Spinal cord (tissue), 10 donors: ENCODE data around the gene SSBP2. TPM values are rescaled to one million over a fixed set of nuclear protein-coding genes. Genes with fewer than 3 reads are reported as not detected.
A peak's percentile ranks its signal among the peaks of the same experiment; 100 is the strongest.

Experiments used
- DNase-seq, 6 donors: peaks; one replicate each; pipeline versions ENCODE4 v3.0.0 to v3.0.0-alpha.2; 2013 to 2015; ENCODE audit warnings: low spot score in 6 of 6, low read depth in 4 of 6
- H3K27ac ChIP-seq: one replicate; pipeline ENCODE4 v1.5.1; 2013; ENCODE audit warnings: low read depth, low read length, control low read depth
- H3K27me3 ChIP-seq: one replicate; pipeline ENCODE4 v1.6.1; 2013; ENCODE audit warnings: low read length; ENCODE audit not compliant: control insufficient read depth, insufficient read depth
- H3K36me3 ChIP-seq: one replicate; pipeline ENCODE4 v1.6.1; 2013; ENCODE audit warnings: low read length; ENCODE audit not compliant: control insufficient read depth, insufficient read depth
- H3K4me1 ChIP-seq: one replicate; pipeline ENCODE4 v1.6.1; 2013; ENCODE audit warnings: low read length; ENCODE audit not compliant: control insufficient read depth, insufficient read depth
- H3K4me3 ChIP-seq: one replicate; pipeline ENCODE4 v1.5.1; 2013; ENCODE audit warnings: low read depth, low read length, control low read depth
- H3K9me3 ChIP-seq: one replicate; pipeline ENCODE4 v1.6.1; 2013; ENCODE audit warnings: low read length; ENCODE audit not compliant: control insufficient read depth, insufficient read depth
- whole genome bisulfite sequencing: methylation state at CpG from one replicate; pipeline ENCODE4 v1.1.5; 2013; ENCODE audit warnings: missing lambda C conversion rate; ENCODE audit not compliant: insufficient coverage; 5-methylcytosine and 5-hydroxymethylcytosine counted together
- polyA plus RNA-seq, 2 donors: library from polyadenylated mRNA; unstranded; fragments of 120-200 nt; gene quantifications; one replicate each; pipeline ENCODE4 v1.2.1, GENCODE V29; 2013; ENCODE audit not compliant: insufficient read length in 2 of 2
- total RNA-seq, 2 donors: library from RNA; depleted of rRNA in 1 of 2; stranded (reverse); fragments of 120-200 nt in 1 of 2; fragments of >200 nt in 1 of 2; gene quantifications; one replicate each; pipeline versions ENCODE4 v1.2.3 to v1.2.4, GENCODE V29; 2013 to 2014
- donor health status: healthy.

Gene SSBP2
- total and polyA plus RNA-seq, 4 donors = 77.7 to 92.0 (median 88.4) TPM

DNA sequence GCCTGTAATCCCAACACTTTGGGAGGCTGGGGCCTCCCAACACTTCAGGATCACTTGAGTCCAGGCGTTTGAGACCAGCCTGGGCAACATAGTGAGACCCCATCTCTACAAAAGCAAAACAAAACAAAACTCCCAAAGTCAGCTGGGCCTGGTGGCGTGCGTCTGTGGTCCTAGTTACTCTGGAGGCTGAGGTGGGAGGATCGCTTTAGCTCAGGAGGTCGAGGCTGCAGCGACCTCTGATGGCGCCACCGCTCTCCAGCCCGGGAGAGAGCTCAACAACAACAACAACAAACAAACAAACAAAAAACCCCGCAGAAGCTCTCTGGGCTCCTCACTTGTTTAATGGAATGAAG is 357.5 kb downstream of the SSBP2 start:
- Histone ChIP-seq H3K4me3 (peak overlapping the region; percentile 16), H3K4me1 (peaks cover 6% of the 10 kb centered on the region), H3K36me3 (no peaks in the 10 kb centered on the region), H3K27me3 (peaks cover 2% of the 10 kb centered on the region), H3K9me3 (no peaks in the 10 kb centered on the region), H3K27ac (no peak overlapping the region)
- DNase-seq = no peak
- 19% methylated on average over 4 of the region's 10 CpGs for WGBS

DNA sequence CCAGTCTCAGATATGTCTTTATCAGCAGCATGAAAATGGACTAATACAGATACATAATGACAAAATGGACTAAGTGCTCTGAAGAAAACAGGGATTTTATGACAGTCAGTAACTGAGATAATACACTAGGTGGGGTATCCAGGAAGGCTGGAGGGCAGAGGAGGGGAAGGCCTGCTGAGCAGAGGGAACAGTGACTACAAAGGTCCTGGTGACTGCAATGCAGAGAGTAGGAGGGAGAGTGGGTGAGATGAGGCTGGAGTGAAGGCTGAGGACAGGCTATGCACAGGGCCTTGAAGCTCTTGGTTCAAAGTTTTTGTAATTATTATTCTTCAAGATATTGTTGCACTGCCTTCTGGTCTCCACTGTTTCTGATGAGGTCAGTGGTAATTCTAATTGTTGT is 361.9 kb downstream of the SSBP2 start:
- H3K27ac ChIP-seq = no peak overlapping the region
- no peaks in the 10 kb centered on the region for H3K27me3 ChIP-seq
- H3K36me3 ChIP-seq = no peaks in the 10 kb centered on the region
- peaks cover 6% of the 10 kb centered on the region for H3K4me1 ChIP-seq
- H3K9me3 ChIP-seq = no peaks in the 10 kb centered on the region
- no peak overlapping the region for H3K4me3 ChIP-seq
- no peak for DNase-seq

DNA sequence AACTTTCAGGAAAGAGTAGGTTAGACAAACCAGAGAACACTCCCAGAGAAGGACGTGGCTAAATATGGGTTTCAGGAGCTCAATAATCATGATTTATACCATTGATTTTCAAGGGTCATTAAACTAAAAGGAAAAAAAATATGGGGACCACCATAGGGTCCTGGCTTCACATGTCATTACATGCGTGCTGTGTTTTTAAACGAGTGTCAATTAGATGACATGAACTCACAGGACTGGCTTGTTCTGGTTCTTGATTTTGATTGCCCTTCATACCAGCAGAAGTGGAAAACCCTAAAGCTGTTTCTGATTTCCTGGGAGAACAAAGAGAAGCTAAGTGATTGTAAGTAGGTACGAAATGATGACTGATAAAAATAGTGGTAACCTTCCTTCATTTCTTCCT is 362.7 kb downstream of the SSBP2 start:
- WGBS = 61% methylated on average over 2 of the region's 4 CpGs
- no peaks in the 10 kb centered on the region for H3K27me3 ChIP-seq
- no peaks in the 10 kb centered on the region for H3K4me1 ChIP-seq

DNA sequence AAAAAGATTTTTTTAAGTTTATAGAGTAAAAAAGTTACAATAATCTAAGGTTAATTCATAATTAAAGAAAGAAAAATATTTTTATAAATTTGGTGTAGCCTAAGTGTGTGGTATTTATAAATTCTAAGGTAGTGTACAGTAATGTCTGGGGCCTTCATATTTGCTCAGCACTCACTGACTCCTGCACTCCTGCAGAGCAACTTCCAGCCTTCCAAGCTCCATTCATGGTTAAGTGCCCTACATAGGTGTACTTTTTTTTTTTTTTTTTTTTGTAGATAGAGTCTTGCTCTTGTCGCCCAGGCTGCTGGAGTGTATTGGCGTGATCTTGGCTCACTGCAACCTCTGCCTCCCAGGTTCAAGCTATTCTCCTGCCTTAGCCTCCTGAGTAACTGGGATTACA is 367.0 kb downstream of the SSBP2 start:
- DNase-seq = no peak
- Histone ChIP-seq H3K9me3 (no peaks in the 10 kb centered on the region), H3K4me3 (no peak overlapping the region), H3K27ac (no peak overlapping the region), H3K4me1 (no peaks in the 10 kb centered on the region), H3K27me3 (no peaks in the 10 kb centered on the region), H3K36me3 (no peaks in the 10 kb centered on the region)
- no CpG with 5 or more reads among the region's 2 CpGs for WGBS

More for the DNA sequence above, 362.7 kb downstream of the SSBP2 start:
- no peak overlapping the region for H3K27ac ChIP-seq
- H3K4me3 ChIP-seq = no peak overlapping the region
- no peaks in the 10 kb centered on the region for H3K36me3 ChIP-seq
- DNase-seq = peak in 1 of 6 donors; percentile 68
- no peaks in the 10 kb centered on the region for H3K9me3 ChIP-seq

DNA sequence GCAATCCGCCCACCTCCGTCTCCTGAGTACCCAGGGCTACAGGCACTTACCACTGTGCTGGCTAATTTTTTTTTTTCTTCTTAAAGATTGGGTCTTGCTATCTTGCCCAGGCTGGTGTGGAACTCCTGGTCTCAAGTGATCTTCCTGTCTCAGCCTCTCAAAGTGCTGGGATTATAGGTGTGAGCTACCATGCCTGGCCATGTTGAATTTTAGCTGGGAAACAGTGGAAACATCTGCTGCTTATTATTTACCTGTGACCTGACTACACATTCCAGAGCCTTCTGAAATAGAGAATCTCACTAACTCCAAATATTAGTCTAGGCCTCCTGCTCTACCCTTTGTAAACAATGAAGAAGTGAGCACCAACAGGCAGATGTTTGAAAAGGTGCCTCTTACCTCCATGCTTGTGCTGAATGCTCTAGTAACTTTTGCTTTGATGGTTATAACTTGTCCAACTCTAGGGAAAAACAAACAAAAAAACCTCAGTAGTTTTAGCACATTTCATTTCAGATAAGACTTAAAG is 379.5 kb downstream of the SSBP2 start:
- H3K27ac ChIP-seq = no peak overlapping the region
- 100% methylated on average over 1 of the region's 2 CpGs for WGBS
- no peaks in the 10 kb centered on the region for H3K27me3 ChIP-seq
- H3K4me3 ChIP-seq = no peak overlapping the region
- no peaks in the 10 kb centered on the region for H3K9me3 ChIP-seq
- DNase-seq = no peak
- no peaks in the 10 kb centered on the region for H3K36me3 ChIP-seq
- H3K4me1 ChIP-seq = no peaks in the 10 kb centered on the region

DNA sequence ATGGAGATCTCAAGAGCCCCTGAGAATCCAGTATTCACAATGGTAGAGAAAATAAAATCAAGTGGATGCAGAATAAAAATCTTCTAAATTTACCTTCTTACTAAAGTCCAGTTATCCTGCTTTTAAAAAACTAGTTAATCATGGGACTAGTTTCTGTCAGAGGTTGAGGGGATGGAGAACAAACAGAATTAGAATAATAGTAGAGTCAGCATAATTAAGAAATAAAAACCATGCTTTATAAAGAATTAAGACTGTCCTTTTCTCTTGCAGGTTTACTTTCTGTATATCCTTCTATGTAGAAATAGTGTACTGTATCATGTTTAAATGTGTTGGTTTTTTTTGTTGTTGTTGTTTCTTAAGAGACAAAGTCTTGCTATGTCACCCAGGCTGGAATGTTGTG is 380.0 kb downstream of the SSBP2 start:
- Histone ChIP-seq H3K4me3 (no peak overlapping the region), H3K27me3 (no peaks in the 10 kb centered on the region), H3K27ac (no peak overlapping the region), H3K9me3 (no peaks in the 10 kb centered on the region), H3K4me1 (no peaks in the 10 kb centered on the region), H3K36me3 (no peaks in the 10 kb centered on the region)
- DNase-seq = no peak

DNA sequence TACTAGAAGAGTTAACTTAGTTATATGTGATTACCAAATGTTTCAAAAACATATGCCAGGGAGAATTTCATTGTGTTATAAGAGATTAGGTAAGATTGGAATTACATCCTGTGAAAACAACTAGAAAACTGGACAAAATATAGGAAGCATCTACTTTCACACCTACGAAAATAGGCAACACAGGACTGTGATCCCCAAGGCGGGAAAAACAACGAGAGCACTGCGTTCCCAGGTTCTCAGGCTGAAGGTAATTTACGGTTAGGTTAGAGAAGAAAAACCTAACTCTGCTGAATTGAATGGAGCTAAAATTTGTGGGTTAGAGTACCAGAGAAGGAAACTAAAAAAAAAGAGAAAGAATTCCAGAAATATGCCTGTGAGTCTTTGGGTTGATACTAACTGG is 385.4 kb downstream of the SSBP2 start:
- no peaks in the 10 kb centered on the region for H3K36me3 ChIP-seq
- 85% methylated on average over 2 of the region's 5 CpGs for WGBS
- no peaks in the 10 kb centered on the region for H3K9me3 ChIP-seq

DNA sequence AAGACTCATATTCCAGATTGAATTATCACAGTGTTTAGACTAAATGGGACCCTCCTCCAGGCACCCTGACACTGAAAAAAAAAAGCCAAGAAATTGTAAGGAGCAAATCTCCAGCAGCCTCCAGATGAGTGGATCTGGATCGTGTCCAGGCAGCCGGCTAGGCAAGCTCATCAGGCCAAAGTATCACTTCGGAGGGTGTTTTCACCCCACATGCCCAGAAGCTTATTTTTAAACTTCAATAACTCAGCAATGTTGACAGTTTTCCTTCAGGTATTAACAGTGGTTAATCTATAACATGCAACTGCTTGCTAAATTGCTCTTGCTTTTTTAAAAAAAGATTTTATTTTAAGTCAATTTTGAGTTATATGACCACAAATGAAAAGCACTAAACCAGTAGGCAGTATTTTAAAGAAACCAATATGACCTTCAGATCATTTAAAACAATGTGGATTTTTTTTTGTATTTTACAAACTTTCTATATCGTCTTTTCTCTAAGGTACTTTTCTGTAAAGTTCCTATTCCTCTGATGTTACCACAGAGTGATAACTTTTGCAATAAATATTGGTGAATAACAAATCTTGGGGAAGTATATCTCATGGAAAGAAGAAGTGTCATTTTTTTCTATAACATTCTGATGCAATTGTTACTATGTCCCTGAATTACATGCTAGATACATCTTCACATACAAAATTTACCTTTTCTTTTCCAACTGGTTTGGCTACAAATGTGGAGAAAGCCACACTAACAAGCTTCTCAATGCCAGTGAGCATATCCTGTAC is 387.6 kb downstream of the SSBP2 start:
- no peak for DNase-seq
- Histone ChIP-seq H3K9me3 (no peaks in the 10 kb centered on the region), H3K27ac (no peak overlapping the region), H3K36me3 (no peaks in the 10 kb centered on the region), H3K4me1 (peaks cover 3% of the 10 kb centered on the region), H3K27me3 (no peaks in the 10 kb centered on the region), H3K4me3 (no peak overlapping the region)
- 80% methylated on average over 1 of the region's 4 CpGs for WGBS

More for the DNA sequence above, 385.4 kb downstream of the SSBP2 start:
- no peak for DNase-seq
- Histone ChIP-seq H3K27me3 (no peaks in the 10 kb centered on the region), H3K27ac (no peak overlapping the region), H3K4me1 (no peaks in the 10 kb centered on the region), H3K4me3 (no peak overlapping the region)
